H1 (cell line): ENCODE data around the gene PSAP. TPM values are rescaled to one million over a fixed set of nuclear protein-coding genes. Genes with fewer than 3 reads are reported as not detected.

Experiments used
- ASH2L ChIP-seq: fragments of 200-600, 300-600 bp; sonication (generic); IDR thresholded peaks from one replicate; pipeline ENCODE4 v1.7.1; 2017; ENCODE audit warnings: low read length
- BCL11A ChIP-seq, 2 experiments: IDR thresholded peaks; one replicate each; pipeline ENCODE4 v1.6.1; 2011; ENCODE audit warnings: low read depth in 2 of 2, low read length in 2 of 2, mild to moderate bottlenecking in 2 of 2
- CREB1 ChIP-seq: IDR thresholded peaks from 2 replicates; pipeline ENCODE4 v1.6.1; 2012; ENCODE audit warnings: inconsistent platforms
- EZH2 ChIP-seq: fragments of 200-600 bp; sonication (generic); IDR thresholded peaks from 2 replicates; pipeline ENCODE4 v1.7.1; 2012; ENCODE audit warnings: low read depth, mild to moderate bottlenecking, moderate library complexity, low read length, inconsistent platforms; ENCODE audit not compliant: severe bottlenecking
- FOSL1 ChIP-seq: IDR thresholded peaks from 2 replicates; pipeline ENCODE4 v1.6.1; 2011; ENCODE audit warnings: mild to moderate bottlenecking, low read depth, low read length, moderate library complexity; ENCODE audit not compliant: insufficient read depth
- GTF2F1 ChIP-seq: IDR thresholded peaks from 2 replicates; pipeline ENCODE4 v1.6.1; 2012; ENCODE audit warnings: low read depth, low read length, improper control_type of control experiment, borderline replicate concordance
- SP2 ChIP-seq: IDR thresholded peaks from 2 replicates; pipeline ENCODE4 v1.6.1; 2012; ENCODE audit warnings: mild to moderate bottlenecking, low read length, inconsistent platforms
- SUZ12 ChIP-seq: fragments of 200-600 bp; sonication (generic); IDR thresholded peaks from 2 replicates; pipeline ENCODE4 v1.6.1; 2012; ENCODE audit warnings: mild to moderate bottlenecking, inconsistent platforms, low read length, moderate library complexity, mixed read lengths
- polyA plus RNA-seq, 7 experiments: library from polyadenylated mRNA; depleted of rRNA in 3 of 7; stranded (reverse) in 5 of 7; unstranded in 2 of 7; fragments of >200 nt in 5 of 7; fragments of 200-250 nt in 2 of 7; gene quantifications; 1 replicate in 5 of 7; 2 replicates in 1 of 7; 4 replicates in 1 of 7; pipeline versions ENCODE4 v1.2.1 to v1.2.3, GENCODE V29; 2011 to 2013; ENCODE audit warnings: missing spikeins in 2 of 7, mixed read lengths in 2 of 7
- total RNA-seq: library from RNA; stranded (reverse); fragmentation: NEBNext Ultra II Directional; extraction: Animal tissue kit (Norgen Biotek cat#: 25700); gene quantifications from 2 replicates; pipeline ENCODE4 v1.2.1, GENCODE V29; 2021

PSAP gene
- total and polyA plus RNA-seq, 2 of the 8 experiments (the other 6 are each of a cell fraction or from before 2014, with no cell fraction given) = 386 to 504 TPM

GRCh38 chr10:71778071-71778825 lies 72.8 kb downstream of the PSAP start (continued):
- TF ChIP-seq SP2 (no peak), FOSL1 (no peak), GTF2F1 (no peak), SUZ12 (no peak), EZH2 (no peak), BCL11A (IDR thresholded peaks at IDR 0.05; ENCODE audit: low read depth in 2 of 2, low read length in 2 of 2) (no peak), CREB1 (no peak), ASH2L (no peak)
